Measurements from ENCODE around the gene CSN2.

DNA sequence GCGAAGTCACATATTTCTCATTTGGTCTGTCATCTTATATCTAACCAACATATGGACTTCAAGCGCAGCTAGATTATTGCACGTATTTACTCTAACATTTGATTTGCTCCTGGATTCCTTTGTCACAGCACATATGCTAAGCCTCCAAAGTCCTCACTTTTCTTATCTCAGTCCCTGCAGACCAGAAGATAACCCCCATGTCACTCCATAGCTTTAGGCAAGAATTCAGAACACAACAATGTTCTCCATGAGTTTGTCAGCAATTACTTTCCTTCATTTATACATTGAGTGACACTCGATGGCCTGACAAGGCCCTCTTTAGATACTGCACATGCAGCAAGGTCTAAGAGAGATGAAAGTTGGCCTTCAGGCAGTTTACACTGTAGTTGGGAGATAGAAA lies 25.5 kb upstream of the CSN2 start:
- TF ChIP-seq, protein P1, sequence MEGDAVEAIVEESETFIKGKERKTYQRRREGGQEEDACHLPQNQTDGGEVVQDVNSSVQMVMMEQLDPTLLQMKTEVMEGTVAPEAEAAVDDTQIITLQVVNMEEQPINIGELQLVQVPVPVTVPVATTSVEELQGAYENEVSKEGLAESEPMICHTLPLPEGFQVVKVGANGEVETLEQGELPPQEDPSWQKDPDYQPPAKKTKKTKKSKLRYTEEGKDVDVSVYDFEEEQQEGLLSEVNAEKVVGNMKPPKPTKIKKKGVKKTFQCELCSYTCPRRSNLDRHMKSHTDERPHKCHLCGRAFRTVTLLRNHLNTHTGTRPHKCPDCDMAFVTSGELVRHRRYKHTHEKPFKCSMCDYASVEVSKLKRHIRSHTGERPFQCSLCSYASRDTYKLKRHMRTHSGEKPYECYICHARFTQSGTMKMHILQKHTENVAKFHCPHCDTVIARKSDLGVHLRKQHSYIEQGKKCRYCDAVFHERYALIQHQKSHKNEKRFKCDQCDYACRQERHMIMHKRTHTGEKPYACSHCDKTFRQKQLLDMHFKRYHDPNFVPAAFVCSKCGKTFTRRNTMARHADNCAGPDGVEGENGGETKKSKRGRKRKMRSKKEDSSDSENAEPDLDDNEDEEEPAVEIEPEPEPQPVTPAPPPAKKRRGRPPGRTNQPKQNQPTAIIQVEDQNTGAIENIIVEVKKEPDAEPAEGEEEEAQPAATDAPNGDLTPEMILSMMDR (optimal IDR thresholded peaks at IDR 0.05 in 1 of 3, IDR thresholded peaks at IDR 0.05 in 1 of 3, conservative IDR thresholded peaks at IDR 0.05 in 1 of 3; ENCODE audit: extremely low read depth in 1 of 3, insufficient read depth in 2 of 3, low read length in 3 of 3) = no peak
- no peak for TF ChIP-seq EZH2 (IDR thresholded peaks at IDR 0.05; ENCODE audit: low read length)

Data from keratinocyte (primary cell).